ENCODE data around the gene TP73.

GRCh38 chr1:3628445-3628844 lies 23.9 kb upstream of the TP73 start:
- TF ChIP-seq CTCF (IDR thresholded peaks at IDR 0.05) (no peak), POLR2A (IDR thresholded peaks at IDR 0.05) (no peak), POLR2AphosphoS5 (IDR thresholded peaks at IDR 0.05) (no peak)
